H54 (cell line): ENCODE data around the gene PCNP.
"Not testable (repeated sequence)": the region's sequence is repeated elsewhere in the genome, so short reads cannot be mapped to it uniquely, and the experiment has no call there.

ENCODE experiments used
- DNase-seq: peaks from one replicate; pipeline ENCODE4 v3.0.0; 2011; ENCODE audit warnings: low spot score, mixed read lengths; ENCODE audit not compliant: insufficient read length
- FAIRE-seq: peaks from 3 replicates; lab custom pipeline; 2011; peaks lifted over from hg19 to GRCh38; lab: Jason Lieb, UNC
- POLR2A ChIP-seq: IDR thresholded peaks from 2 replicates; pipeline ENCODE4 v1.6.1; 2011; ENCODE audit warnings: low read depth, mild to moderate bottlenecking, low read length

The PCNP gene

GRCh38 chr3:101544161-101544850, 29.7 kb upstream of the PCNP start:
- no peak for FAIRE-seq

DNA sequence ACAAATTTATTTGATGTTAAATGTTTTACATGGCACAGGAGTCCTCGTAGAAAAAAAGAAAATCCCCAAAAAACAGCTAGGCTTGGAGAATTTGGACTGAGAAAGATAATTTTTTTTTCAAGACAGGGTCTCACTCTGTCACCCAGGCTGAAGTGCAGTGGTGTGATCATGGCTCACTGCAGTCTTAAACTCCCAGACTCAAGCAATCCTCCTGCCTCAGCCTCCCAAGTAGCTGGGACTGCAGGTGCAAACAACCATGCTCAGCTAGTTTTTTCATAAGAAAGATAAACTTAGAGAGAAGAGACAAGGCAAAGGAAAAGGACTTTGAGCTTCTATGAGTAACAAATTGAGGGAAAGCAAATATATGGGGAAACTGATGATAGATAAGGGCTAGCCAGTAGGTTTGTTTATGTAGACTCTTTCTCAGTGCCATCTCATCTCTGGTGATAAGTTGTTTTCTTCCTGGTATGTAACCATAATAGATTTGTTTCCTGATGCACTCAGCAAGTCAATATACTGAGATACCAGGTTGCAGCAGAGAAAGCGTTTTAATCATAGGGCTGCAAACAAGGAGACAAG, 25.4 kb upstream of the PCNP start:
- TF ChIP-seq POLR2A: no peak
- FAIRE-seq (no peak), DNase-seq (no peak)

More at GRCh38 chr3:101544161-101544850, 29.7 kb upstream of the PCNP start:
- no peak for DNase-seq
- no peak for TF ChIP-seq POLR2A

GRCh38 chr3:101549473-101549872, 24.5 kb upstream of the PCNP start:
- no peak for TF ChIP-seq POLR2A
- no peak for FAIRE-seq
- no peak for DNase-seq

GRCh38 chr3:101551359-101552081, 22.5 kb upstream of the PCNP start:
- DNase-seq, FAIRE-seq: not testable (repeated sequence)

GRCh38 chr3:101553381-101553780, 20.6 kb upstream of the PCNP start:
- DNase-seq, FAIRE-seq: not testable (repeated sequence)

GRCh38 chr3:101556064-101556463, 17.9 kb upstream of the PCNP start:
- no peak for DNase-seq
- FAIRE-seq: no peak

GRCh38 chr3:101561630-101562328, 12.2 kb upstream of the PCNP start, which contains the start of gene TRMT10C:
Gene TRMT10C, plus strand, starts transcription at chr3:101561868. Its CDS starts 2,914 bp downstream, at chr3:101564782.
- TF ChIP-seq POLR2A: peak; percentile 80
- FAIRE-seq (peak; percentile 90), DNase-seq (peak; percentile 83)

More at GRCh38 chr3:101556064-101556463, 17.9 kb upstream of the PCNP start:
- no peak for TF ChIP-seq POLR2A

- no peak for TF ChIP-seq POLR2A
- FAIRE-seq (no peak), DNase-seq (no peak)
These were observed 6.3 kb upstream of the PCNP start for GRCh38 chr3:101567528-101568317.

DNA sequence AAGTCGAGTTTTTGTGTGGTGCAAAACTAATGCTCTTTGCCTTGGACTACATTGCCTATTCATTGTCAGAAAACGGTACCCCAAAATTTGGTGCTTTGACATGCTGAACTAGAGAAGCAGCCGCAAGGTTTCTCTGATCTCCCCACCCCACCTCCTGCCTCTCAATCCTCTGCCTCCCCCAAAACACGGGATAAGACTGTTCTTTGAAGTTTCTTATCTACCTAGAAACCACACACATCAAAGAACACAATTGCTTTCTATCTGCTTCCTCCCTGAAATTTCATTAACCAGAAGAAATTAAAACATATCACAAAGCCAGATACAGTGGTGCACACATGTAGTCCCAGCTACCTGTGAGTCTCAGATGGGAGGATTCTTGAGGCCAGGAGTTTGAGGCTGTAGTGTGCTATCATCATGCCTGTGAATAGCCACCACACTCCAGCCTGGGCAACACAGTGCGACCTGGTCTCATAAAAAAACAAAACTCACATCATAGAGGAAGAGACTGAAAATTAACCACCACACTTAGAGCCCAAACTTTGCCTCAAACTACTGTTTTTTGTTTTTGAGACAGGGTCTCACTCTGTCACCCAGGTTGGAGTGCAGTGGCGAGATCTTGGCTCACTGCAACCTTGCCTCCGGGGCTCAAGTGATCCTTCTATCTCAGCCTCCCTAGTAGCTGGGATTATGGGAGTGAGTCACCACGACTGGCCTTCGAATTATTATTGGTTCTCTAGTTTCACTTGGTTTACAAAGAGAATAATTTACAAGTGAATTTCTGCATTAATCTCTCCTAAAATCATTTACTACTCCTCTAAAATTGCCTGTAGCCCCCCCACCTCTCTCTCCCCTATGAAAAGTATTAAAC, 2.7 kb upstream of the PCNP start:
- no peak for TF ChIP-seq POLR2A
- no peak for FAIRE-seq
- no peak for DNase-seq

DNA sequence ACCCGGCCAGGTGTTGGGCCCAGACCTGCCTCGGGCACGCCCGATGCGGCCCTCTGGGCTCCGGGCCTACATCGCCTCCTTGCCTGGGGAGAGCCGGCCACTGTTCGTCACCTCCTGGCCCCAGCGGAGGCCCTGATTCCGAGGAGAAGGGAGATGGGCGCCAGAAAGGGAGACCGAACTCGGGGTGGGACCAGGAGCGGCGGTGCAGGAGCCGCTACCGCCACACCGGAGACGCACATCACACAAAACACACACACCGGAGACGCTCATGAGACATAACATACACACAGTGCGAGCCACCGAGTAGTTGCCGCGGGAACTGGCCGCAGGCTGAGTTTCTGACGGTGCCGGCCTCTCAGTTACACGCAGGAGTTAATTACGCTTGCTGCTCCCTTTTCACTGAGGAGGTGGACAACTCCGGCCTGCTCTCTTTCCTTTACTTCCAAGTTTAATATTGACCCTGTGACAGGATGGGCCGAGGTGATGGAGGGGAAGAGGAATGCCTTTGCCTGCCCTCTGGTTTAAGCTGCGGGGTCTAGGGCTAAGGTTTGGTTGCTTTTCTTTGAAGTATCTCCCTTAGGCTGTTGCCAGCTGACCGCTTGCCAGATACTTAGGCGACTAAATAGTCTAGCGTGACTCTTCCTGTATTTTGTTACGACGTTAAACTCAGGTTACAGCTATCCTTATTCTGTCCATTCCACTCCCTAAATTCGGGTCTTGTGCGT, 570 bp downstream of the PCNP start:
- FAIRE-seq (peak; percentile 69), DNase-seq (peak; percentile 32)
- no peak for TF ChIP-seq POLR2A

GRCh38 chr3:101577286-101577685, 3.3 kb downstream of the PCNP start:
- no peak for TF ChIP-seq POLR2A
- no peak for FAIRE-seq
- no peak for DNase-seq

- peak; percentile 15 for FAIRE-seq
- TF ChIP-seq POLR2A: no peak
- DNase-seq: no peak
These were observed 14.6 kb downstream of the PCNP start for GRCh38 chr3:101588616-101589015.
